ENCODE data around the gene TFDP1.
A peak's percentile ranks its signal among the peaks of the same experiment; 100 is the strongest.

Gene TFDP1

GRCh38 chr13:113632706-113633484 is 48.3 kb downstream of the TFDP1 start:
- DNase-seq (ENCODE audit: low read depth, low spot score), result no peak

- no peak for DNase-seq (ENCODE audit: low read depth, low spot score)
Observed at GRCh38 chr13:113633485-113633873, 48.9 kb downstream of the TFDP1 start.

- DNase-seq (ENCODE audit: low read depth, low spot score), result no peak
Observed at GRCh38 chr13:113634279-113635047, 49.9 kb downstream of the TFDP1 start.

GRCh38 chr13:113635048-113635420 is 50.5 kb downstream of the TFDP1 start:
- DNase-seq (ENCODE audit: low read depth, low spot score), result no peak

GRCh38 chr13:113635709-113636108 is 51.2 kb downstream of the TFDP1 start:
- DNase-seq (ENCODE audit: low read depth, low spot score), result no peak

GRCh38 chr13:113636266-113636963 is 51.9 kb downstream of the TFDP1 start:
- DNase-seq (ENCODE audit: low read depth, low spot score), result no peak

- no peak for DNase-seq (ENCODE audit: low read depth, low spot score)
Observed at GRCh38 chr13:113637262-113638160, 53.0 kb downstream of the TFDP1 start.

- no peak for DNase-seq (ENCODE audit: low read depth, low spot score)
Observed at GRCh38 chr13:113638173-113638746, 53.7 kb downstream of the TFDP1 start.

- no peak for DNase-seq (ENCODE audit: low read depth, low spot score)
Observed at GRCh38 chr13:113638806-113639205, 54.3 kb downstream of the TFDP1 start.

GRCh38 chr13:113639616-113640262 is 55.2 kb downstream of the TFDP1 start:
- no peak for DNase-seq (ENCODE audit: low read depth, low spot score)

GRCh38 chr13:113641426-113641825 is 56.9 kb downstream of the TFDP1 start:
- DNase-seq (ENCODE audit: low read depth, low spot score), result no peak

- no peak for DNase-seq (ENCODE audit: low read depth, low spot score)
Observed at GRCh38 chr13:113642563-113642962, 58.0 kb downstream of the TFDP1 start.

GRCh38 chr13:113643593-113643992 is 59.0 kb downstream of the TFDP1 start:
- no peak for DNase-seq (ENCODE audit: low read depth, low spot score)

GRCh38 chr13:113644800-113645199 is 60.2 kb downstream of the TFDP1 start:
- DNase-seq (ENCODE audit: low read depth, low spot score), result no peak

GRCh38 chr13:113645329-113645728 is 60.8 kb downstream of the TFDP1 start:
- no peak for DNase-seq (ENCODE audit: low read depth, low spot score)

GRCh38 chr13:113646376-113646775 is 61.8 kb downstream of the TFDP1 start:
- DNase-seq (ENCODE audit: low read depth, low spot score), result no peak

- no peak for DNase-seq (ENCODE audit: low read depth, low spot score)
Observed at GRCh38 chr13:113646921-113647340, 62.4 kb downstream of the TFDP1 start.

GRCh38 chr13:113647351-113648215 is 63.0 kb downstream of the TFDP1 start:
- peak; percentile 38 for DNase-seq (ENCODE audit: low read depth, low spot score)

- no peak for DNase-seq (ENCODE audit: low read depth, low spot score)
Observed at GRCh38 chr13:113648216-113648610, 63.7 kb downstream of the TFDP1 start.

- no peak for DNase-seq (ENCODE audit: low read depth, low spot score)
Observed at GRCh38 chr13:113649212-113649611, 64.7 kb downstream of the TFDP1 start.
